Prostate gland (tissue), 2 donors: Measurements from ENCODE around the gene ZNF432. TPM values are rescaled to one million over a fixed set of nuclear protein-coding genes. Genes with fewer than 3 reads are reported as not detected.
"Not testable (repeated sequence)": the region's sequence is repeated elsewhere in the genome, so short reads cannot be mapped to it uniquely, and the experiment has no call there.

Experiments used
- DNase-seq: peaks from one replicate; pipeline ENCODE4 v3.0.0-alpha.2; 2019; ENCODE audit warnings: low spot score
- H3K27ac ChIP-seq, 2 donors: fragments of 200-600 bp; sonication (generic); 2 replicates each; pipeline ENCODE4 v1.5.1; 2017 to 2019
- H3K27me3 ChIP-seq: fragments of 200-600 bp; sonication (generic); replicated peaks from 2 replicates; pipeline ENCODE4 v1.5.1; 2019; ENCODE audit not compliant: insufficient read depth
- H3K36me3 ChIP-seq, 2 donors: fragments of 200-600 bp; sonication (generic); 1 replicate in 1 of 2; 2 replicates in 1 of 2; pipeline versions ENCODE4 v1.5.1 to v1.8.1; 2017 to 2019
- H3K4me1 ChIP-seq: fragments of 200-600 bp; sonication (generic); replicated peaks from 2 replicates; pipeline ENCODE4 v1.5.1; 2019
- H3K4me3 ChIP-seq, 2 donors: fragments of 200-600 bp; sonication (generic); 2 replicates each; pipeline ENCODE4 v1.5.1; 2017 to 2019
- H3K9me3 ChIP-seq: fragments of 200-600 bp; sonication (generic); 2 replicates; pipeline ENCODE4 v1.5.1; 2017
- POLR2A ChIP-seq: fragments of 450-650 bp; IDR thresholded peaks from one replicate; pipeline ENCODE4 v1.6.1; 2016; ENCODE audit warnings: antibody characterized with exemption, mild to moderate bottlenecking
- POLR2AphosphoS5 ChIP-seq: sonication (generic); formaldehyde crosslinking; IDR thresholded peaks from one replicate; pipeline ENCODE4 v1.6.1; 2017; ENCODE audit warnings: antibody characterized with exemption
- WGBS: methylation state at CpG from one replicate; pipeline ENCODE4 v1.1.5; 2018; 5-methylcytosine and 5-hydroxymethylcytosine counted together
- intact Hi-C: fragments of 100-400 bp; cut with DNase I; formaldehyde crosslinking; loops from one replicate; pipeline ENCODE4 v1.14.2; 2022
- total RNA-seq, 2 donors: library from RNA; depleted of rRNA; stranded (reverse); fragments of >200 nt; gene quantifications; one replicate each; pipeline ENCODE4 v1.1.0, GENCODE V29; 2016
- TF ChIP-seq, protein P1 (sequence below), 4 experiments: fragments of 200-600 bp in 2 of 4; fragments of 450-650 bp in 2 of 4; sonication (generic) in 2 of 4; IDR thresholded peaks; 1 replicate in 3 of 4; 2 replicates in 1 of 4; pipeline ENCODE4 v1.5.1; 2016 to 2019; ENCODE audit warnings: antibody characterized with exemption in 4 of 4, mild to moderate bottlenecking in 2 of 4, moderate library complexity in 2 of 4

ZNF432 gene
- total RNA-seq, 2 donors from 2014 or later = 9.3 to 38.6 TPM

- Histone ChIP-seq H3K27me3 (no peaks in the 10 kb centered on the region), H3K36me3 (peaks cover 0 to 4% of the 10 kb centered on the region in 2 donors), H3K4me1 (no peaks in the 10 kb centered on the region), H3K9me3 (no peaks in the 10 kb centered on the region), H3K27ac (no peak overlapping the region), H3K4me3 (no peak overlapping the region)
- intact Hi-C loops = no loop called here
- no peak for TF ChIP-seq POLR2AphosphoS5
- no peak for TF ChIP-seq POLR2A
- TF ChIP-seq, protein P1, sequence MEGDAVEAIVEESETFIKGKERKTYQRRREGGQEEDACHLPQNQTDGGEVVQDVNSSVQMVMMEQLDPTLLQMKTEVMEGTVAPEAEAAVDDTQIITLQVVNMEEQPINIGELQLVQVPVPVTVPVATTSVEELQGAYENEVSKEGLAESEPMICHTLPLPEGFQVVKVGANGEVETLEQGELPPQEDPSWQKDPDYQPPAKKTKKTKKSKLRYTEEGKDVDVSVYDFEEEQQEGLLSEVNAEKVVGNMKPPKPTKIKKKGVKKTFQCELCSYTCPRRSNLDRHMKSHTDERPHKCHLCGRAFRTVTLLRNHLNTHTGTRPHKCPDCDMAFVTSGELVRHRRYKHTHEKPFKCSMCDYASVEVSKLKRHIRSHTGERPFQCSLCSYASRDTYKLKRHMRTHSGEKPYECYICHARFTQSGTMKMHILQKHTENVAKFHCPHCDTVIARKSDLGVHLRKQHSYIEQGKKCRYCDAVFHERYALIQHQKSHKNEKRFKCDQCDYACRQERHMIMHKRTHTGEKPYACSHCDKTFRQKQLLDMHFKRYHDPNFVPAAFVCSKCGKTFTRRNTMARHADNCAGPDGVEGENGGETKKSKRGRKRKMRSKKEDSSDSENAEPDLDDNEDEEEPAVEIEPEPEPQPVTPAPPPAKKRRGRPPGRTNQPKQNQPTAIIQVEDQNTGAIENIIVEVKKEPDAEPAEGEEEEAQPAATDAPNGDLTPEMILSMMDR (IDR thresholded peaks at IDR 0.05) = no peak
- no peak for DNase-seq
These were observed 37.8 kb upstream of the ZNF432 start for GRCh38 chr19:52086481-52086880.

- 91% methylated on average over 5 of the region's 5 CpGs for WGBS
- TF ChIP-seq, protein P1 (IDR thresholded peaks at IDR 0.05) = no peak
- TF ChIP-seq POLR2A = no peak
- TF ChIP-seq POLR2AphosphoS5 = no peak
- H3K36me3 ChIP-seq = peaks cover 21 to 26% of the 10 kb centered on the region in 2 donors
- no peak overlapping the region for H3K27ac ChIP-seq
- no peak for DNase-seq
- intact Hi-C loops = no loop called here
- no peaks in the 10 kb centered on the region for H3K4me1 ChIP-seq
- no peaks in the 10 kb centered on the region for H3K27me3 ChIP-seq
- peaks cover 5% of the 10 kb centered on the region for H3K9me3 ChIP-seq
- no peak overlapping the region for H3K4me3 ChIP-seq
These were observed 21.9 kb upstream of the ZNF432 start for GRCh38 chr19:52070496-52070895.

DNA sequence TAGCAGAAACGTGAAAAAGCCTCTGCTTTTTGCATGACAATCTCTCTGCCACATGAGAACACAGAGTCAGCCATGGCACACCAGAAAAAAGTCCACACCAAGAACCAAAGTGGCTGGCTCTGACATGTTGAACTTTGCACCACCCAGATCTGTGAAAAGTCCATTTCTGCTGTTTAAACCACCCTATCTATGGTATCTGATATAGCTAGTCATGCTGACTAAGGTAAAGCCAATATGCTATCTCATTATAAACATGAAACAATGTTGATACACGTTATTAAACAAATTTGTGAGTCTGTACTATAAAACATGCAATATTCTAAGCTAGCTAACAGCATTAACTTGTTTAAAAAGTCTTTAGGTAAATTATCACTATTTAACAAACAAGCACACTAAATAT is 21.0 kb upstream of the ZNF432 start:
- intact Hi-C loops = no loop called here
- peaks cover 5% of the 10 kb centered on the region for H3K9me3 ChIP-seq

GRCh38 chr19:52066258-52066863 is 17.7 kb upstream of the ZNF432 start:
- no peak overlapping the region for H3K27ac ChIP-seq
- H3K27me3 ChIP-seq = no peaks in the 10 kb centered on the region
- no peak overlapping the region for H3K4me3 ChIP-seq
- peaks cover 17 to 21% of the 10 kb centered on the region in 2 donors for H3K36me3 ChIP-seq
- 92% methylated on average over 6 of the region's 6 CpGs for WGBS
- no peak for TF ChIP-seq POLR2AphosphoS5
- TF ChIP-seq, protein P1 (IDR thresholded peaks at IDR 0.05) = no peak
- TF ChIP-seq POLR2A = no peak
- intact Hi-C loops = no loop called here
- DNase-seq = no peak
- H3K4me1 ChIP-seq = no peaks in the 10 kb centered on the region
- H3K9me3 ChIP-seq = peaks cover 5% of the 10 kb centered on the region

More for the DNA sequence above, 21.0 kb upstream of the ZNF432 start:
- Histone ChIP-seq H3K27me3 (no peaks in the 10 kb centered on the region), H3K36me3 (peaks cover 17 to 21% of the 10 kb centered on the region in 2 donors), H3K4me1 (no peaks in the 10 kb centered on the region), H3K27ac (no peak overlapping the region), H3K4me3 (no peak overlapping the region)
- TF ChIP-seq, protein P1 (IDR thresholded peaks at IDR 0.05) = no peak
- TF ChIP-seq POLR2AphosphoS5 = no peak
- TF ChIP-seq POLR2A = no peak
- DNase-seq = no peak
- WGBS = 83% methylated on average over 2 of the region's 2 CpGs

- TF ChIP-seq POLR2A = no peak
- TF ChIP-seq, protein P1 (IDR thresholded peaks at IDR 0.05) = no peak
- WGBS = 99% methylated on average over 6 of the region's 6 CpGs
These were observed 16.8 kb upstream of the ZNF432 start for GRCh38 chr19:52065399-52065798.

GRCh38 chr19:52056480-52056879 is 7.8 kb upstream of the ZNF432 start:
- H3K4me3 ChIP-seq, intact Hi-C loops, H3K36me3 ChIP-seq, H3K27ac ChIP-seq, H3K4me1 ChIP-seq, H3K9me3 ChIP-seq, H3K27me3 ChIP-seq, DNase-seq: not testable (repeated sequence)
- 94% methylated on average over 3 of the region's 3 CpGs for WGBS

More at GRCh38 chr19:52065399-52065798, 16.8 kb upstream of the ZNF432 start:
- no peak for DNase-seq
- H3K27me3 ChIP-seq = no peaks in the 10 kb centered on the region
- no peak overlapping the region for H3K27ac ChIP-seq
- H3K9me3 ChIP-seq = peaks cover 5% of the 10 kb centered on the region
- H3K4me3 ChIP-seq = no peak overlapping the region
- no peaks in the 10 kb centered on the region for H3K4me1 ChIP-seq
- intact Hi-C loops = no loop called here
- peaks cover 14 to 17% of the 10 kb centered on the region in 2 donors for H3K36me3 ChIP-seq

GRCh38 chr19:52051736-52052135 is 3.1 kb upstream of the ZNF432 start:
- intact Hi-C loops, H3K4me3 ChIP-seq, H3K4me1 ChIP-seq, DNase-seq, H3K9me3 ChIP-seq, H3K27ac ChIP-seq, H3K36me3 ChIP-seq, H3K27me3 ChIP-seq: not testable (repeated sequence)
- 22% methylated on average over 1 of the region's 1 CpG for WGBS
